ENCODE measurements around the gene XDH.

XDH gene

DNA sequence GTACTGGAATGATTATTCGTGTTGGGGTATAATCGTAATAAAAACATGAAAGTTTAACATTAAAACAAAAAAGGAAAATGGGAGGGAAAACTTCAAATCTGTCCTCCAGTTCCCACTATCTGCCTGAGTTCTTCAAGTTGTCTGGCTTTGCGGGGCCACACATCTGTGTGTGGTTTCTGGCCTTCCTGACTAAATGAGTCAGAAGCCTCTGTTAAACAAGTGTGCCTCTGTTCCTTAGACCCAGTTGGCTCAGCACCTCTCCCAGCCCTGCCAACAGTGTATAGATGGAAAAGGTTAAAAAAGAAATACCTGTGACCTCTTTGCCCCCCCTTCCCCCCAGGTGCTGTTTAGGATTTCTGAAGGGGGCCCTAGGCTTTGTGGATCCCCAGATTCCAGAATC is 30.2 kb downstream of the XDH start:
- Histone ChIP-seq H2BK15ac (ENCODE audit: low read depth, poor library complexity, severe bottlenecking) (no peak overlapping the region), H2BK120ac (ENCODE audit: low read depth, low read length) (no peak overlapping the region), H3K4ac (ENCODE audit: low read depth in 1 of 2, low read length in 2 of 2) (no peak overlapping the region), H4K91ac (ENCODE audit: low read length) (no peak overlapping the region), H3K4me2 (ENCODE audit: low read length, poor library complexity, severe bottlenecking) (no peak overlapping the region), H3K79me1 (replicated peaks; ENCODE audit: low read length, poor library complexity, severe bottlenecking) (no peaks in the 10 kb centered on the region), H3K18ac (ENCODE audit: low read depth in 1 of 2, low read length in 2 of 2) (no peak overlapping the region), H3K36me3 (ENCODE audit: control insufficient read depth in 1 of 2, insufficient read depth in 2 of 2, low read depth in 1 of 2, low read length in 2 of 2) (no peaks in the 10 kb centered on the region), H2AK5ac (ENCODE audit: low read length, severe bottlenecking) (no peak overlapping the region), H2BK5ac (ENCODE audit: low read depth, low read length, poor library complexity, severe bottlenecking) (no peak overlapping the region), H3K27me3 (ENCODE audit: control insufficient read depth in 1 of 2, insufficient read depth in 1 of 2, low read length in 2 of 2) (no peaks in the 10 kb centered on the region), H3K9me3 (ENCODE audit: control insufficient read depth, low read length) (no peaks in the 10 kb centered on the region), H3K14ac (ENCODE audit: low read length in 2 of 2) (no peak overlapping the region), H3K9ac (ENCODE audit: low read length) (peak overlapping the region; percentile 88), H3K4me3 (ENCODE audit: insufficient read depth in 1 of 2, low read depth in 1 of 2, low read length in 2 of 2) (peak overlapping the region in 1 of 2 experiments; percentile 1), H4K8ac (ENCODE audit: low read length) (no peak overlapping the region), H3K23ac (ENCODE audit: low read length in 2 of 2) (no peak overlapping the region), H3K27ac (ENCODE audit: low read length, poor library complexity, severe bottlenecking) (peak overlapping the region; percentile 87), H3K4me1 (ENCODE audit: control insufficient read depth, insufficient read depth, low read depth, low read length) (peaks cover 18% of the 10 kb centered on the region), H2BK12ac (ENCODE audit: low read length in 2 of 2) (no peak overlapping the region), H2AFZ (ENCODE audit: low read depth, low read length) (no peak overlapping the region)
- 40% methylated on average over 2 of the region's 3 CpGs for WGBS
- peak; percentile 82 for DNase-seq

DNA sequence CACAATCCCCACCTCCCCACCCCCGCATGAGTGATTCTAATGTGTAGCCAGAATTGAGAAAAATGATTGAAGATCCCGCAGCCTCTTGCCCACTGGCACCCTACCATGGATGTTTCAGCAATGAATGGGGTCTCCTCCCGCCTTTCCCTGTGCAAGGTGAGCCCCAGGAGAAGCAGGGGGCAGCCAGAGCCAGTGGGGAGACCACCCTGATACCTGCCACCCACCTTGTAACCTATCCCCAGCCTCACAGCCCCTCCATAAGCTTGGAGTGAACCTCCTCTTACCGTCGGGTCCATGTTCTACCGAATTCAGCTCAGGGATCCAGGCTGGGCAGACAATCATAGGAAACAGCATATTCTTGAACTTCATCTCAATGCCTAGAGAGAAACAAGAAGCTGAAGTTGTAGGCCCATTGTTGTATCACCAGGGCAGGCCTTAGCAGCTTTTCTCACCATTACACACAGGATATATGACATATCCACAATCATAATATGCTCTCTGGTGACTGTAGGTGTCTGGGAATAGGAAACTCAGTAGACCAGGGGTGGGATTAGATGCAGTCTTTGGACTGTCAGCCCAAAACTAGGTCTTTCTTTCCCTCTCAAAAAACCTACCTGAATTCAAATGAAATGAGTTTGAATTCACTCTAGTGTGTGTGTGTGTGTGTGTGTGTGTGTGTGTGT is 30.9 kb downstream of the XDH start:
- Histone ChIP-seq H4K8ac (ENCODE audit: low read length) (no peak overlapping the region), H3K4ac (ENCODE audit: low read depth in 1 of 2, low read length in 2 of 2) (peak overlapping the region in 1 of 2 experiments; percentile 13), H3K4me1 (ENCODE audit: control insufficient read depth, insufficient read depth, low read depth, low read length) (peaks cover 18% of the 10 kb centered on the region), H2AK5ac (ENCODE audit: low read length, severe bottlenecking) (peak overlapping the region; percentile 16), H2BK120ac (ENCODE audit: low read depth, low read length) (no peak overlapping the region), H3K9ac (ENCODE audit: low read length) (peak overlapping the region; percentile 88), H4K91ac (ENCODE audit: low read length) (no peak overlapping the region), H2BK15ac (ENCODE audit: low read depth, poor library complexity, severe bottlenecking) (peak overlapping the region; percentile 60), H3K4me2 (ENCODE audit: low read length, poor library complexity, severe bottlenecking) (no peak overlapping the region), H3K36me3 (ENCODE audit: control insufficient read depth in 1 of 2, insufficient read depth in 2 of 2, low read depth in 1 of 2, low read length in 2 of 2) (peaks cover 0 to 3% of the 10 kb centered on the region in 2 experiments), H3K79me1 (replicated peaks; ENCODE audit: low read length, poor library complexity, severe bottlenecking) (no peaks in the 10 kb centered on the region), H3K23ac (ENCODE audit: low read length in 2 of 2) (no peak overlapping the region), H3K27me3 (ENCODE audit: control insufficient read depth in 1 of 2, insufficient read depth in 1 of 2, low read length in 2 of 2) (no peaks in the 10 kb centered on the region), H2BK5ac (ENCODE audit: low read depth, low read length, poor library complexity, severe bottlenecking) (no peak overlapping the region), H3K27ac (ENCODE audit: low read length, poor library complexity, severe bottlenecking) (peak overlapping the region; percentile 87), H2AFZ (ENCODE audit: low read depth, low read length) (no peak overlapping the region), H3K14ac (ENCODE audit: low read length in 2 of 2) (no peak overlapping the region), H2BK12ac (ENCODE audit: low read length in 2 of 2) (peak overlapping the region in 1 of 2 experiments; percentile 25), H3K9me3 (ENCODE audit: control insufficient read depth, low read length) (no peaks in the 10 kb centered on the region), H3K18ac (ENCODE audit: low read depth in 1 of 2, low read length in 2 of 2) (peak overlapping the region in 1 of 2 experiments; percentile 9), H3K4me3 (ENCODE audit: insufficient read depth in 1 of 2, low read depth in 1 of 2, low read length in 2 of 2) (peak overlapping the region in 1 of 2 experiments; percentile 1)
- WGBS, result 76% methylated on average over 6 of the region's 6 CpGs
- peak; percentile 9 for DNase-seq

DNA sequence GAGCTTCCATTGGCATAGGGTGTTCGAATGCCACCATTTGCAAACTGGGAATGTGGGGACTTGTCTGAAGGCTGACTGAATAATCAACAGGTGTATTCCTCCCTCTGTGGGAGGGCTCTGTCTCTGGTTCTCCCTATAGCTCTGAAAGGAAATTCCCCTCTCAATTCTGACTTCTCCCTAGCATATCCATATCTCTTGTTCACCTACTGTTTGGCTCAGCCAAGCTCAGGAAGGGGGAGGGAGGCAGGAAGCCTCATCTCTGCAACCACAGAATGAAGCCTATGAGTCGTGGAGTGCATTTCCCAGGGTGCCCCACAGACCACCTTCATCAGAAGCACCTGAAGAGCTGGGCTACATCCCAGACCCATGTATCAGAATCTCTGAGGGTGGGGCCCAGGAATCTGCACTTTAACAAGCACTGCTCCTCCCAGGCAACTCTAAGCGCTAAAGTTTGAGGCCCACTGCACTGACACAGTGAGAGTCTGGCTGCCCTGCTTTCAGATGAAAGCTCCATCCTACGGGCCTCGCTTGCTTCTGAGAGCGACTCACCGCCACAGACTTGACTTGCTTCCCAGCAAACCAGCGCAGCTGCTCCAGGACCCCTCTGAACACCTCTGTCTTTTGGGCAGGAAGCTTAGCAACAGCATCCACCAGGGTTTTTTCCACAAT is 32.0 kb downstream of the XDH start:
- no peak overlapping the region for H3K4ac ChIP-seq (ENCODE audit: low read depth in 1 of 2, low read length in 2 of 2)
- peaks cover 0 to 3% of the 10 kb centered on the region in 2 experiments for H3K36me3 ChIP-seq (ENCODE audit: control insufficient read depth in 1 of 2, insufficient read depth in 2 of 2, low read depth in 1 of 2, low read length in 2 of 2)
- peak overlapping the region in 1 of 2 experiments; percentile 31 for H2BK12ac ChIP-seq (ENCODE audit: low read length in 2 of 2)
- no peak for DNase-seq
- no peak overlapping the region for H3K27ac ChIP-seq (ENCODE audit: low read length, poor library complexity, severe bottlenecking)
- no peak overlapping the region for H4K91ac ChIP-seq (ENCODE audit: low read length)
- no peak overlapping the region for H2BK5ac ChIP-seq (ENCODE audit: low read depth, low read length, poor library complexity, severe bottlenecking)
- H4K8ac ChIP-seq (ENCODE audit: low read length), result no peak overlapping the region
- 79% methylated on average over 8 of the region's 8 CpGs for WGBS
- H3K4me2 ChIP-seq (ENCODE audit: low read length, poor library complexity, severe bottlenecking), result no peak overlapping the region
- H3K4me1 ChIP-seq (ENCODE audit: control insufficient read depth, insufficient read depth, low read depth, low read length), result peaks cover 18% of the 10 kb centered on the region
- H3K79me1 ChIP-seq (replicated peaks; ENCODE audit: low read length, poor library complexity, severe bottlenecking), result no peaks in the 10 kb centered on the region
- no peak overlapping the region for H2AFZ ChIP-seq (ENCODE audit: low read depth, low read length)
- H2AK5ac ChIP-seq (ENCODE audit: low read length, severe bottlenecking), result peak overlapping the region; percentile 53
- no peak overlapping the region for H2BK120ac ChIP-seq (ENCODE audit: low read depth, low read length)
- H3K23ac ChIP-seq (ENCODE audit: low read length in 2 of 2), result no peak overlapping the region
- H3K9ac ChIP-seq (ENCODE audit: low read length), result no peak overlapping the region
- no peak overlapping the region for H3K18ac ChIP-seq (ENCODE audit: low read depth in 1 of 2, low read length in 2 of 2)
- H2BK15ac ChIP-seq (ENCODE audit: low read depth, poor library complexity, severe bottlenecking), result no peak overlapping the region
- no peak overlapping the region for H3K4me3 ChIP-seq (ENCODE audit: insufficient read depth in 1 of 2, low read depth in 1 of 2, low read length in 2 of 2)
- no peaks in the 10 kb centered on the region for H3K9me3 ChIP-seq (ENCODE audit: control insufficient read depth, low read length)
- no peaks in the 10 kb centered on the region for H3K27me3 ChIP-seq (ENCODE audit: control insufficient read depth in 1 of 2, insufficient read depth in 1 of 2, low read length in 2 of 2)
- no peak overlapping the region for H3K14ac ChIP-seq (ENCODE audit: low read length in 2 of 2)

DNA sequence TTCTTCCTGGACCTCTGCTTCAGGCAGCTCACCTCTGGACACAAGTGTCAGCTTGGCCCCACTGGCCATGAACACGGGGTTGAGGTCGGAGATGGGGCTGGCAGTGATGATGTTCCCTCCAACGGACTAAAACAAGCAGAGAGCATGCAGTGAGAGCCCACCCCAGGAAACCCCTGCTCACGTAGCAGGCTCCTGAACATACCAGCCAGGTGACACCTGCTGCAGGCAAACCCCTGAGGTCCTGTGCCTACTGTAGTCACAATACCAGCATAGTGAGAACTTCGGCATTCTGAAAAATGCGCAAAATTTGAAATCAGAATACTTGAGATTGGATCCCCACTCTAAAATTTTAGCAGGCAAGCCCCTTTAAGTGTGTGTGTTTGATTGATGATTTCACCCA is 32.9 kb downstream of the XDH start:
- H2BK5ac ChIP-seq (ENCODE audit: low read depth, low read length, poor library complexity, severe bottlenecking), result no peak overlapping the region
- H2BK12ac ChIP-seq (ENCODE audit: low read length in 2 of 2), result no peak overlapping the region
- no peak overlapping the region for H3K4me2 ChIP-seq (ENCODE audit: low read length, poor library complexity, severe bottlenecking)
- peaks cover 0 to 3% of the 10 kb centered on the region in 2 experiments for H3K36me3 ChIP-seq (ENCODE audit: control insufficient read depth in 1 of 2, insufficient read depth in 2 of 2, low read depth in 1 of 2, low read length in 2 of 2)
- no peak overlapping the region for H2BK15ac ChIP-seq (ENCODE audit: low read depth, poor library complexity, severe bottlenecking)
- H2AFZ ChIP-seq (ENCODE audit: low read depth, low read length), result no peak overlapping the region
- H3K27ac ChIP-seq (ENCODE audit: low read length, poor library complexity, severe bottlenecking), result no peak overlapping the region
- no peak for DNase-seq
- H3K4ac ChIP-seq (ENCODE audit: low read depth in 1 of 2, low read length in 2 of 2), result no peak overlapping the region
- H4K91ac ChIP-seq (ENCODE audit: low read length), result no peak overlapping the region
- no peak overlapping the region for H3K23ac ChIP-seq (ENCODE audit: low read length in 2 of 2)
- peaks cover 18% of the 10 kb centered on the region for H3K4me1 ChIP-seq (ENCODE audit: control insufficient read depth, insufficient read depth, low read depth, low read length)
- H2AK5ac ChIP-seq (ENCODE audit: low read length, severe bottlenecking), result no peak overlapping the region
- no peak overlapping the region for H3K14ac ChIP-seq (ENCODE audit: low read length in 2 of 2)
- H3K27me3 ChIP-seq (ENCODE audit: control insufficient read depth in 1 of 2, insufficient read depth in 1 of 2, low read length in 2 of 2), result no peaks in the 10 kb centered on the region
- no peak overlapping the region for H3K9ac ChIP-seq (ENCODE audit: low read length)
- no peak overlapping the region for H4K8ac ChIP-seq (ENCODE audit: low read length)
- no peak overlapping the region for H2BK120ac ChIP-seq (ENCODE audit: low read depth, low read length)
- no peak overlapping the region for H3K4me3 ChIP-seq (ENCODE audit: insufficient read depth in 1 of 2, low read depth in 1 of 2, low read length in 2 of 2)
- no peaks in the 10 kb centered on the region for H3K79me1 ChIP-seq (replicated peaks; ENCODE audit: low read length, poor library complexity, severe bottlenecking)
- no peaks in the 10 kb centered on the region for H3K9me3 ChIP-seq (ENCODE audit: control insufficient read depth, low read length)
- WGBS, result 87% methylated on average over 6 of the region's 6 CpGs
- no peak overlapping the region for H3K18ac ChIP-seq (ENCODE audit: low read depth in 1 of 2, low read length in 2 of 2)

All from mesenchymal stem cell (in vitro differentiated cells and primary cell).